Stimulated activated CD8-positive, alpha-beta memory T cell treated with anti-CD3 and anti-CD28 coated beads, Interleukin-4, amount 100 ng/mL, for 1 hour (primary cell): ENCODE data around the gene VRTN.
"Not testable (repeated sequence)": the region's sequence is repeated elsewhere in the genome, so short reads cannot be mapped to it uniquely, and the experiment has no call there.

Source experiments
- DNase-seq, 2 donors: peaks; one replicate each; pipeline ENCODE4 v3.0.0-alpha.2; 2020; ENCODE audit warnings: low read depth in 2 of 2, low spot score in 1 of 2

The VRTN gene

GRCh38 chr14:74348735-74349463 is 628 bp downstream of the VRTN start:
- DNase-seq = no peak

DNA sequence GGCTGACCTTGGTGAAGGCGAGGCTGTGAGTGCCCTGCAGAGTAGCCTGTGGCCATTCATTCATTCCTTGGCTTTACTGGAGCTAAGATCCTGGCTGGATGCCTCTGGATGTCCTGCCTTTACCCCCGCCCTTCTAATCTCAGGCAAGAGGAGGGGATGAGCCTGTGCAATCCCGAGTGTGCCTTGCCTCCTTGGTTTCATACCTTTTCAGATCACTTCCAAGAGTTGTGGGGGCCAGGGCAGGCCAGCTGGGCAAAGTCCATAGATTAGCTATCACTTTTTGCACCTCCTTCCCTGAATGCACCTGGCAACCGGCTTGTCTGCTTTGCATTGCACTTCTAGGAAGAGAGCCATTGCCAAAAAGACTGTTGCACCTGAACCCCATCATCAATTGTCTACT is 1.5 kb downstream of the VRTN start:
- no peak for DNase-seq

- no peak for DNase-seq
Observed at GRCh38 chr14:74350211-74350927, 2.1 kb downstream of the VRTN start.

DNA sequence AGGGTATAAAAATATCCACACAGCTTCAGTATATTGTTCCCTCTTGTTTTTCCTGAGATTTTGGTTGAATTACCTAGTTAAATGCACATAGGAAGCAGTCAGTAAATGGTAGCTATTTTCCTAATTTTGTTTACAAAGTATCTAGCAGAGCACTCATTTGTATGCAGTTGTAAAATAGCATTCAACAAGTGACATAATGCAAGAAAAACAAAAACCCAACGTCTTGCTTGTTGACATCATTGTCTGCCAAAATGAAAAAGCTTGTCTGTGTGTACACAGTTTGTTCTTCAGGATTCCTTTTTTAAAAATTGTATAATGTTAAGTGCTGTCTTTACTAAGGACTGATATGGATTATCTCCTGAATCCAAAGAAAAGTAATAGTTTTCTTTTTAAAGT is 2.7 kb downstream of the VRTN start:
- no peak for DNase-seq

- DNase-seq = no peak
Observed at GRCh38 chr14:74356892-74357575, 8.8 kb downstream of the VRTN start.

- DNase-seq = no peak
Observed at GRCh38 chr14:74357585-74357984, 9.3 kb downstream of the VRTN start.

GRCh38 chr14:74358176-74358829 is 10.0 kb downstream of the VRTN start:
- no peak for DNase-seq

DNA sequence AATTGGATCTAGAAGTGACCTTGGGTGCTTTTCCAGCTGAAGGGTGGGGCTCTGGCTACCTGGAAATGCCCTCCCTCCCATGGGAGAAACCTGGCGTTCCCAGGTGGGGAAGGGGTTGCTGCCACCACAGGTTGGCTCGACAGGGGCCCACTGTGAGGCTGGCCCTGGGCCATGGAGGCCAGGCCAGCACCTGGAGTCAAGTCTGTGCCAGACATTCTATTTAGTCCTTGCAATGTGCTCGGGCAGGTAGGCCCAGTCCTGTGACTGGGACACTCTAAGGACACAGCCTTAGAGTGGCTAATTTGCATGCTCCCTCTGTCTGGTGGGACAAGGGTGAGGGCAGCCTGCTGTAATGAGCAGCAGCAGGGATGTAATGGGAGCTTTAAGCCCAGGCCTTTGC is 11.9 kb downstream of the VRTN start:
- DNase-seq = no peak

- peak; percentile 20 to 42 for DNase-seq
Observed at GRCh38 chr14:74362361-74362915, 14.2 kb downstream of the VRTN start.

DNA sequence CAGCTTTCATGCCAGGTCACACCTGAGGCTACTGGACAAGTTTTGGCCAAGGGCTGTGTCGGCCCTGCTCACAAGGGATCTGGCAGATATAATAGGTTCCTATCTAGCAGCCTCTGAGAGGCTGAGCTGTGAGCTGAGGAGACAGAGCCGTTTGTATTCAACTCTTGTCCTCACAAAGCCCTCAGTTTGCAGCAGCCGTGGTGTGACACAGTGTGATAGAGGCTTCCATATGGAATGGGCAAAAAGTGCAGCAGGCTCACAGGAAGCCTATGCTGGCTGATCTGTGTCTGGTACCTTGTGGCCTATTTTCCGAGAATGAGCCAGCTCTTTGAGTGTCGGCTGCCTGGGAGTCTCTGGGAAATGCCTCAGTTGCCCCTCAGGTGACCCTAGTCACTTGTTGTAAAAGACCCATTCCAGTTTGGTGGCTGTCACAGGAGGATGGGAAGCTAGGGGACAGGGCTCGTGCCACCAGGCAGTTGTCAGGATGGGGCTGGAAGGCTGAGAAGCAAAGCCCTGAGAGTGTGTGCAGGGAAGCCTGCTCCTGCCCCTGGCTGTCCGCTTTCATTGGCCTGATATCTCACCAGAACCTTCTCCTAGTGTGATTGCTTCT is 16.1 kb downstream of the VRTN start:
- DNase-seq = no peak

GRCh38 chr14:74368026-74368425 is 19.8 kb downstream of the VRTN start:
- no peak for DNase-seq

GRCh38 chr14:74368441-74368840 is 20.2 kb downstream of the VRTN start:
- DNase-seq = no peak

DNA sequence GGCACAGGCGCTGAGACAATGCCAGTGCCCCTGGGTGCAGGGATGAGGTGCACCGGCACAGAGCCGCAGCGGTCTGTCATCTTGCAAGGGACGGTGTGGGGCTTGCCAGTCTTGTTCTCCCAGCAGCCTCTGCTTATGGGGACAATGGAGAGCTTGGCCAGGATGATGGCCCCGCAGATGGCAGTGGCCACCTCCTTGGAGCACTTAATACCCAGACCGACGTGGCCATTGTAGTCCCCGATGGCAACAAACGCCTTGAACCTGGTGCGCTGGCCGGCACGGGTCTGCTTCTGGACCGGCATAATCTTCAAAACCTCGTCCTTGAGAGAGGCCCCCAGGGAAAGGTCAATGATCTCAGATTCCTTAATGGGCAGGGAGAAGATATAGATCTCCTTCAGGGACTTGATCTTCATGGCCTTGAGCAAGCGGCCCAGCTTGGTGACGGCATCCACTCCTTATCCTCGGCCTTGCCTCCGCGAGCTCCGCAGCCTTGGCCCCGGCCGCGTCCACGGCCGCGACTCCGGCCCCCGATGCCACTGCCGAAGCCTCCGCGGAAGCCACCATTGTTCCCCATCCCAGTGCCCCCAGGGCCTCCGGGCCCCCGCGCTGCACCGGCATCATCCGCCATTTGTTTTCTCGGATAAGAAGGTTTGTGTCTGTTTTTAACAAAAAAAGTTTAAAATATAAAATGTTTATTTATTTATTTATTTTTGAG is 29.9 kb downstream of the VRTN start:
- DNase-seq = no peak

- DNase-seq = no peak
Observed at GRCh38 chr14:74380172-74380571, 31.9 kb downstream of the VRTN start.

DNA sequence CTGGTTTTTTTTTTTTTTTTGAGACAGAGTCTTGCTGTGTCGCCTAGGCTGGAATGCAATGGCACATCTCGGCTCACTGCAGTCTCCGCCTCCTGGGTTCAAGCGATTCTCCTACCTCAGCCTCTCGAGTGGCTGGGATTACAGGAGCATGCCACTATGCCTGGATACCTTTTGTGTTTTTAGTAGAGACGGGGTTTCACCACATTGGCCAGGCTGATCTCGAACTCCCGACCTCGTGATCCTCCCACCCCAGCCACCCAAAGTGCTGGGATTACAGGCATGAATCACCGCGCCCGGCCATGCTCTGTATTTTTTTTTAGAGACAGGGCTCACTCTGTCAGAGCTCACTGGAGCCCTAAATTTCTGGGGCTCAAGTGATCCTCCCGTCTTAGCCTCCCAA is 32.6 kb downstream of the VRTN start:
- DNase-seq = no peak

DNA sequence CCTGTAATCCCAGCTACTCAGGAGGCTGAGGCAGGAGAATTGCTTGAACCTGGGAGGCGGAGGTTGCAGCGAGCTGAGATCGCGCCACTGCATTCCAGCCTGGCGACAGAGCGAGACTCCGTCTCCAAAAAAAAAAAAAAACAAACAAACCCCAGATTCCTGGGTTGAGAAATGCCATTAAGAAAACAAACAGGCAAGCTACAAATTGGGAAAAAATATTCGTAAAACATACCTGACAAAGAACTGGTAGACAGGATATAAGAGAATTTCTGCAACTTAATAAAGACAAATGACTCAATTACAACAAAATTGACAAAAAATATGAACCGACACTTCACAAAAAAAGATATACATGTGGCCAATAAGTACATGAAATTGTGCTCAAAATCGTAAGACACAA is 33.3 kb downstream of the VRTN start:
- not testable (repeated sequence) for DNase-seq

DNA sequence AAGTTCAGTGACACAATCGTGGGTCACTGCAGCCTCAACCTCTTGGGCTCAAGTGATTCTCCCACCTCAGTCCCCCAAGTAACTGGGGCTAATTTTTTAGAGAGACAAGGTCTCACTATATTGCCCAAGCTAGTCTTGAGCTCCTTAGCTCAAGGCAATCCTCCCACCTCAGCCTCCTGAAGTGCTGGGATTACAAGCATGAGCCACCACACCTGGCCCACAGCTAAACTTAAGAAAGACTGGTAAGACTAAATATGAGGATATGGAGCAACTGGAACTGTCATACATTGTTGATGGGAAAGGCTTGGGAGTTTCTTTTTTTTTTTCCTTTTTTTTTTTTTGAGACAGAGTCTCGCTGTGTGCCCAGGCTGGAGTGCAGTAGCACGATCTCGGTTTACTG is 34.0 kb downstream of the VRTN start:
- DNase-seq = no peak

DNA sequence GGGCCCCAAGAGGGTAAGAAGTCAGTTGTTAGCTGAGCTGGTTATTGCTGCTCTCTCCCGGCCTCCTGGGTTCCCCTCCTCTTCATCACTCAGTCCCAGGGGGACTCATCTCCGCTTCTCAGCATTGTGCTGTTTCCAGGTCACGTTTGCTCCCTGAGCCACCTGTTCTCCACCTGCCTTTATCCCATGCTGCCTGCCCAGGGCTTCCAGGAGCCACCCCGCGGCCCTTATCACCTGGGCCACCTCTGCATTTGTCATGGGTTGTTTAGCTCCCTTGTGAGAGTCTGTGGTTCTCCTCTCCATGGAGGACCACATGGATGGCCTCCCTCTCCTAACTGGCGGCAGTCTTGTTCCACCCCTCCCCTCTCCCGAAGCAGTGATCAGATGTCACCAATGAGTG is 41.7 kb downstream of the VRTN start:
- no peak for DNase-seq

DNA sequence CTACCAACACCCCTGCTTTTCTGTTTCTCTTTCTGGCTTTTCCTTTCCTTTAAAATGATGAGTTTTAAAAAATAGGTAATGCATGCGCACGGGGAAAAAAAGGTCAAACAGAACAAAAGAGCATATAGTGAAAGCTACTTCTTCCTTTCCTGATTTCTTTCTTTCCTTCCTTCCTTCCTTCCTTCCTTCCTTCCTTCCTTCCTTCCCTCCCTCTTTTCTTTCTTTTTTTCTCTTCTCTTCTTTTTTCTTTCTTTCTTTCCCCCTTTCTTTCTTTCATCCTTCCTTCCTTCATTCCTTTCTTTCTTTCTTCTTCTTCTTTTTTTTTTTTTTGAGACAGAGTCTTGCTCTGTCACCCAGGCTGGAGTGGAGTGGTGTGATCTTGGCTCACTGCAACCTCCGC is 42.2 kb downstream of the VRTN start:
- DNase-seq = not testable (repeated sequence)

DNA sequence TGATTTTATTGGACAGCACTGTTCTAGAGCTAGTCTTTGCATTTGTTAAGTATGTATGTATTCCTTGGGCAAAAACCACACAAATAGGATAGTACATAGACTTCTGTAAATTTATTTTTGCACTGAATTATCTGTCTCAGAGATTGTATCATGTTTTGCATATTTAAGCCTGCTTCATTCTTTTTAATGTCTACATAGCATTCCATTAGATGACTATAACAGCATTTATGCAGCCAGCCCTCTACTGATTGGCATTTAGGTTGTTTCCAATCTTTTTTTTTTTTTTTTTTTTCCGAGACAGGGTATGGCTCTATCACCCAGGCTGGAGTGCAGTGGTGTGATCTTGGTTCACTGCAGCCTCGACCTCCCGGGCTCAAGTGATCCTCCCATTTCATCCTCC is 43.2 kb downstream of the VRTN start:
- no peak for DNase-seq
